IPS-NIHi7 (cell line): ENCODE measurements around the gene OR10H1.
"Not testable (repeated sequence)": the region's sequence is repeated elsewhere in the genome, so short reads cannot be mapped to it uniquely, and the experiment has no call there.

Experiments
- DNase-seq: peaks from one replicate; pipeline ENCODE4 v3.0.0; 2012; ENCODE audit warnings: mixed read lengths; ENCODE audit errors: extremely low spot score

Gene OR10H1

GRCh38 chr19:15828611-15829305 is 13.3 kb upstream of the OR10H1 start:
- DNase-seq: not testable (repeated sequence)

- no peak for DNase-seq
Observed at GRCh38 chr19:15828121-15828610, 12.7 kb upstream of the OR10H1 start.

- DNase-seq: no peak
Observed at GRCh38 chr19:15825753-15826152, 10.3 kb upstream of the OR10H1 start.

GRCh38 chr19:15820646-15821045 is 5.2 kb upstream of the OR10H1 start:
- no peak for DNase-seq

GRCh38 chr19:15813916-15814315 is 1.5 kb downstream of the OR10H1 start:
- DNase-seq: no peak

- DNase-seq: no peak
Observed at GRCh38 chr19:15812060-15812722, 3.3 kb downstream of the OR10H1 start.

GRCh38 chr19:15811476-15811875 is 4.0 kb downstream of the OR10H1 start:
- no peak for DNase-seq

GRCh38 chr19:15810335-15810734 is 5.1 kb downstream of the OR10H1 start:
- DNase-seq: no peak

GRCh38 chr19:15794279-15794678 is 21.2 kb downstream of the OR10H1 start:
- DNase-seq: not testable (repeated sequence)

GRCh38 chr19:15790096-15790495 is 25.4 kb downstream of the OR10H1 start:
- no peak for DNase-seq

- no peak for DNase-seq
Observed at GRCh38 chr19:15788594-15789270, 26.7 kb downstream of the OR10H1 start.

GRCh38 chr19:15787611-15788155 is 27.8 kb downstream of the OR10H1 start, which contains the start of gene OR10H5:
Gene OR10H5 (plus strand): TSS chr19:15787661. CDS start chr19:15794049, 6,388 bp downstream.
- DNase-seq: no peak

- DNase-seq: not testable (repeated sequence)
Observed at GRCh38 chr19:15782896-15783295, 32.6 kb downstream of the OR10H1 start.

- DNase-seq: no peak
Observed at GRCh38 chr19:15782211-15782610, 33.3 kb downstream of the OR10H1 start.

GRCh38 chr19:15781661-15782060 is 33.8 kb downstream of the OR10H1 start:
- DNase-seq: no peak

- no peak for DNase-seq
Observed at GRCh38 chr19:15780610-15781418, 34.6 kb downstream of the OR10H1 start.

GRCh38 chr19:15779756-15780476 is 35.5 kb downstream of the OR10H1 start:
- no peak for DNase-seq

- no peak for DNase-seq
Observed at GRCh38 chr19:15776991-15777970, 38.2 kb downstream of the OR10H1 start.

GRCh38 chr19:15776264-15776663 is 39.2 kb downstream of the OR10H1 start:
- DNase-seq: no peak

GRCh38 chr19:15775249-15775648 is 40.2 kb downstream of the OR10H1 start:
- DNase-seq: no peak
